Astrocyte of the spinal cord (primary cell): ENCODE results near the gene VPREB3.
A peak's percentile ranks its signal among the peaks of the same experiment; 100 is the strongest.

Source experiments
- DNase-seq: peaks from one replicate; pipeline ENCODE4 v3.0.0; 2011; ENCODE audit warnings: low read depth, low spot score
- H3K4me3 ChIP-seq: 2 replicates; pipeline ENCODE4 v1.5.1; 2011; ENCODE audit warnings: low read depth, mild to moderate bottlenecking, low read length, moderate library complexity
- CTCF ChIP-seq: IDR thresholded peaks from 2 replicates; pipeline ENCODE4 v1.5.1; 2012; ENCODE audit warnings: low read depth, mild to moderate bottlenecking, low read length, inconsistent platforms
- in situ Hi-C: cut with HindIII; loops from 2 replicates; pipeline ENCODE4 v1.10.0; 2017; ENCODE audit warnings: low sequenced_read_pairs

Gene VPREB3

GRCh38 chr22:23751441-23751996 lies 2.7 kb downstream of the VPREB3 start:
- peak overlapping the region; percentile 78 for H3K4me3 ChIP-seq
- peak; percentile 16 for DNase-seq
- in situ Hi-C loops, result no loop called here
- TF ChIP-seq CTCF, result no peak

GRCh38 chr22:23750714-23751440 lies 3.3 kb downstream of the VPREB3 start, which contains the start of gene ZNF70:
ZNF70 (minus strand) TSS chr22:23751112; CDS start chr22:23745140, 5,972 bp downstream.
- peak; percentile 76 for DNase-seq
- in situ Hi-C loops, result no loop called here
- H3K4me3 ChIP-seq, result peak within 1 kb of the TSS; percentile 78
- peak; percentile 29 for TF ChIP-seq CTCF

GRCh38 chr22:23750367-23750713 lies 3.9 kb downstream of the VPREB3 start:
- peak overlapping the region; percentile 78 for H3K4me3 ChIP-seq
- TF ChIP-seq CTCF, result no peak
- in situ Hi-C loops, result no loop called here
- DNase-seq, result no peak

- no peak for DNase-seq
- in situ Hi-C loops, result no loop called here
- no peak for TF ChIP-seq CTCF
- peak overlapping the region; percentile 78 for H3K4me3 ChIP-seq
These were observed 4.4 kb downstream of the VPREB3 start for GRCh38 chr22:23749841-23750301.

- in situ Hi-C loops, result no loop called here
- no peak for TF ChIP-seq CTCF
- no peak for DNase-seq
- no peak overlapping the region for H3K4me3 ChIP-seq
These were observed 8.4 kb downstream of the VPREB3 start for GRCh38 chr22:23745791-23746190.

- TF ChIP-seq CTCF, result no peak
- no peak overlapping the region for H3K4me3 ChIP-seq
- in situ Hi-C loops, result no loop called here
- no peak for DNase-seq
These were observed 9.7 kb downstream of the VPREB3 start for GRCh38 chr22:23744485-23744884.
